ENCODE data around the gene CDHR2. TPM values are rescaled to one million over a fixed set of nuclear protein-coding genes. Genes with fewer than 3 reads are reported as not detected.

The CDHR2 gene
- polyA plus RNA-seq = 247 TPM
- long read RNA-seq, donor 1, full-length matches to known transcripts = 6 of 49 reads
- long read RNA-seq, donor 1, partial matches to known transcripts = 43 of 49 reads
- long read RNA-seq, donor 1, other reads (novel, unspliced or antisense) = 0 of 49 reads
- long read RNA-seq, donor 2, full-length matches to known transcripts = 23 of 257 reads
- long read RNA-seq, donor 2, partial matches to known transcripts = 234 of 257 reads
- long read RNA-seq, donor 2, other reads (novel, unspliced or antisense) = 0 of 257 reads
- long read RNA-seq, donor 3, full-length matches to known transcripts = 14 of 119 reads
- long read RNA-seq, donor 3, partial matches to known transcripts = 105 of 119 reads
- long read RNA-seq, donor 3, other reads (novel, unspliced or antisense) = 0 of 119 reads
- long read RNA-seq, donor 4, full-length matches to known transcripts = 1 of 1 reads
- long read RNA-seq, donor 4, partial matches to known transcripts = 0 of 1 reads
- long read RNA-seq, donor 4, other reads (novel, unspliced or antisense) = 0 of 1 reads
- long read RNA-seq, donor 5, full-length matches to known transcripts = 5 of 11 reads
- long read RNA-seq, donor 5, partial matches to known transcripts = 6 of 11 reads
- long read RNA-seq, donor 5, other reads (novel, unspliced or antisense) = 0 of 11 reads
- long read RNA-seq, donor 6, full-length matches to known transcripts = 15 of 207 reads
- long read RNA-seq, donor 6, partial matches to known transcripts = 192 of 207 reads
- long read RNA-seq, donor 6, other reads (novel, unspliced or antisense) = 0 of 207 reads
- long read RNA-seq, donor 7, full-length matches to known transcripts = 1 of 1 reads
- long read RNA-seq, donor 7, partial matches to known transcripts = 0 of 1 reads
- long read RNA-seq, donor 7, other reads (novel, unspliced or antisense) = 0 of 1 reads
- long read RNA-seq, donor 8, full-length matches to known transcripts = 14 of 126 reads
- long read RNA-seq, donor 8, partial matches to known transcripts = 112 of 126 reads
- long read RNA-seq, donor 8, other reads (novel, unspliced or antisense) = 0 of 126 reads
- long read RNA-seq, donor 9, full-length matches to known transcripts = 8 of 71 reads
- long read RNA-seq, donor 9, partial matches to known transcripts = 63 of 71 reads
- long read RNA-seq, donor 9, other reads (novel, unspliced or antisense) = 0 of 71 reads
- long read RNA-seq, donor 10, full-length matches to known transcripts = 13 of 70 reads
- long read RNA-seq, donor 10, partial matches to known transcripts = 57 of 70 reads
- long read RNA-seq, donor 10, other reads (novel, unspliced or antisense) = 0 of 70 reads
- long read RNA-seq, donor 11, full-length matches to known transcripts = 15 of 29 reads
- long read RNA-seq, donor 11, partial matches to known transcripts = 14 of 29 reads
- long read RNA-seq, donor 11, other reads (novel, unspliced or antisense) = 0 of 29 reads

GRCh38 chr5:176548967-176549444 lies at the start of gene CDHR2:
TSS of gene CDHR2 (plus strand) at chr5:176549342. CDS start at chr5:176565353, 16,011 bp downstream.
- Histone ChIP-seq H3K4me1 (ENCODE audit: control insufficient read depth, insufficient read depth, low read length) (peaks cover 73% of the 10 kb centered on the region), H3K4me3 (ENCODE audit: low read length) (peak within 1 kb of the TSS; percentile 72)

GRCh38 chr5:176500511-176500910 lies 48.6 kb upstream of the CDHR2 start:
- Histone ChIP-seq H3K27me3 (ENCODE audit: control insufficient read depth, insufficient read depth, low read length) (no peaks in the 10 kb centered on the region), H3K4me1 (ENCODE audit: control insufficient read depth, insufficient read depth, low read length) (peaks cover 8% of the 10 kb centered on the region), H3K9me3 (ENCODE audit: control insufficient read depth, low read depth, low read length) (no peaks in the 10 kb centered on the region), H3K4me3 (ENCODE audit: low read length) (no peak overlapping the region), H3K36me3 (ENCODE audit: control insufficient read depth, insufficient read depth, low read length) (peaks cover 66% of the 10 kb centered on the region), H3K27ac (ENCODE audit: low read length) (no peak overlapping the region)
- WGBS (ENCODE audit: insufficient coverage, low lambda C conversion rate) = no CpG with 5 or more reads among the region's 3 CpGs
- no peak for DNase-seq

More at GRCh38 chr5:176548967-176549444, at the start of gene CDHR2:
- WGBS (ENCODE audit: insufficient coverage, low lambda C conversion rate) = no CpG with 5 or more reads among the region's 18 CpGs
- peak; percentile 88 to 92 for DNase-seq
- Histone ChIP-seq H3K36me3 (ENCODE audit: control insufficient read depth, insufficient read depth, low read length) (peaks cover 5% of the 10 kb centered on the region), H3K27me3 (ENCODE audit: control insufficient read depth, insufficient read depth, low read length) (no peaks in the 10 kb centered on the region), H3K27ac (ENCODE audit: low read length) (peak within 1 kb of the TSS; percentile 92), H3K9me3 (ENCODE audit: control insufficient read depth, low read depth, low read length) (no peaks in the 10 kb centered on the region)

GRCh38 chr5:176501333-176501732 lies 47.8 kb upstream of the CDHR2 start:
- peak; percentile 5 to 11 for DNase-seq
- no peak overlapping the region for H3K4me3 ChIP-seq (ENCODE audit: low read length)
- H3K27me3 ChIP-seq (ENCODE audit: control insufficient read depth, insufficient read depth, low read length) = no peaks in the 10 kb centered on the region
- peaks cover 8% of the 10 kb centered on the region for H3K4me1 ChIP-seq (ENCODE audit: control insufficient read depth, insufficient read depth, low read length)
- peaks cover 61% of the 10 kb centered on the region for H3K36me3 ChIP-seq (ENCODE audit: control insufficient read depth, insufficient read depth, low read length)
- no peak overlapping the region for H3K27ac ChIP-seq (ENCODE audit: low read length)
- no peaks in the 10 kb centered on the region for H3K9me3 ChIP-seq (ENCODE audit: control insufficient read depth, low read depth, low read length)
- no CpG with 5 or more reads among the region's 1 CpG for WGBS (ENCODE audit: insufficient coverage, low lambda C conversion rate)

- H3K4me3 ChIP-seq (ENCODE audit: low read length) = no peak overlapping the region
- 40% methylated on average over 1 of the region's 5 CpGs for WGBS (ENCODE audit: insufficient coverage, low lambda C conversion rate)
- H3K9me3 ChIP-seq (ENCODE audit: control insufficient read depth, low read depth, low read length) = no peaks in the 10 kb centered on the region
- H3K4me1 ChIP-seq (ENCODE audit: control insufficient read depth, insufficient read depth, low read length) = peaks cover 8% of the 10 kb centered on the region
- peak; percentile 88 to 95 for DNase-seq
- peaks cover 66% of the 10 kb centered on the region for H3K36me3 ChIP-seq (ENCODE audit: control insufficient read depth, insufficient read depth, low read length)
- H3K27ac ChIP-seq (ENCODE audit: low read length) = peak overlapping the region; percentile 54
- no peaks in the 10 kb centered on the region for H3K27me3 ChIP-seq (ENCODE audit: control insufficient read depth, insufficient read depth, low read length)
Measured at GRCh38 chr5:176503496-176503895, 45.6 kb upstream of the CDHR2 start.

GRCh38 chr5:176507911-176508310 lies 41.2 kb upstream of the CDHR2 start:
- WGBS (ENCODE audit: insufficient coverage, low lambda C conversion rate) = no CpG with 5 or more reads among the region's 2 CpGs
- DNase-seq = no peak
- peaks cover 45% of the 10 kb centered on the region for H3K36me3 ChIP-seq (ENCODE audit: control insufficient read depth, insufficient read depth, low read length)

GRCh38 chr5:176508603-176509002 lies 40.5 kb upstream of the CDHR2 start:
- peaks cover 4% of the 10 kb centered on the region for H3K4me1 ChIP-seq (ENCODE audit: control insufficient read depth, insufficient read depth, low read length)
- no peaks in the 10 kb centered on the region for H3K9me3 ChIP-seq (ENCODE audit: control insufficient read depth, low read depth, low read length)
- peaks cover 45% of the 10 kb centered on the region for H3K36me3 ChIP-seq (ENCODE audit: control insufficient read depth, insufficient read depth, low read length)

More at GRCh38 chr5:176507911-176508310, 41.2 kb upstream of the CDHR2 start:
- Histone ChIP-seq H3K4me3 (ENCODE audit: low read length) (no peak overlapping the region), H3K27ac (ENCODE audit: low read length) (no peak overlapping the region), H3K27me3 (ENCODE audit: control insufficient read depth, insufficient read depth, low read length) (no peaks in the 10 kb centered on the region), H3K9me3 (ENCODE audit: control insufficient read depth, low read depth, low read length) (no peaks in the 10 kb centered on the region), H3K4me1 (ENCODE audit: control insufficient read depth, insufficient read depth, low read length) (peaks cover 6% of the 10 kb centered on the region)

GRCh38 chr5:176513788-176514187 lies 35.4 kb upstream of the CDHR2 start:
- 76% methylated on average over 5 of the region's 12 CpGs for WGBS (ENCODE audit: insufficient coverage, low lambda C conversion rate)
- Histone ChIP-seq H3K36me3 (ENCODE audit: control insufficient read depth, insufficient read depth, low read length) (peaks cover 14% of the 10 kb centered on the region), H3K4me1 (ENCODE audit: control insufficient read depth, insufficient read depth, low read length) (no peaks in the 10 kb centered on the region), H3K27ac (ENCODE audit: low read length) (no peak overlapping the region), H3K27me3 (ENCODE audit: control insufficient read depth, insufficient read depth, low read length) (no peaks in the 10 kb centered on the region), H3K9me3 (ENCODE audit: control insufficient read depth, low read depth, low read length) (no peaks in the 10 kb centered on the region), H3K4me3 (ENCODE audit: low read length) (no peak overlapping the region)
- no peak for DNase-seq

More at GRCh38 chr5:176508603-176509002, 40.5 kb upstream of the CDHR2 start:
- no peak overlapping the region for H3K27ac ChIP-seq (ENCODE audit: low read length)
- DNase-seq = no peak
- H3K27me3 ChIP-seq (ENCODE audit: control insufficient read depth, insufficient read depth, low read length) = no peaks in the 10 kb centered on the region
- 83% methylated on average over 1 of the region's 4 CpGs for WGBS (ENCODE audit: insufficient coverage, low lambda C conversion rate)
- H3K4me3 ChIP-seq (ENCODE audit: low read length) = no peak overlapping the region

- no peaks in the 10 kb centered on the region for H3K9me3 ChIP-seq (ENCODE audit: control insufficient read depth, low read depth, low read length)
- peaks cover 7% of the 10 kb centered on the region for H3K36me3 ChIP-seq (ENCODE audit: control insufficient read depth, insufficient read depth, low read length)
- H3K4me1 ChIP-seq (ENCODE audit: control insufficient read depth, insufficient read depth, low read length) = no peaks in the 10 kb centered on the region
- WGBS (ENCODE audit: insufficient coverage, low lambda C conversion rate) = no CpG with 5 or more reads among the region's 11 CpGs
- H3K4me3 ChIP-seq (ENCODE audit: low read length) = no peak overlapping the region
- H3K27ac ChIP-seq (ENCODE audit: low read length) = no peak overlapping the region
- DNase-seq = no peak
- no peaks in the 10 kb centered on the region for H3K27me3 ChIP-seq (ENCODE audit: control insufficient read depth, insufficient read depth, low read length)
Measured at GRCh38 chr5:176514244-176514950, 34.7 kb upstream of the CDHR2 start.

- WGBS (ENCODE audit: insufficient coverage, low lambda C conversion rate) = 80% methylated on average over 1 of the region's 4 CpGs
- no peaks in the 10 kb centered on the region for H3K27me3 ChIP-seq (ENCODE audit: control insufficient read depth, insufficient read depth, low read length)
- no peaks in the 10 kb centered on the region for H3K9me3 ChIP-seq (ENCODE audit: control insufficient read depth, low read depth, low read length)
- no peak overlapping the region for H3K27ac ChIP-seq (ENCODE audit: low read length)
- DNase-seq = no peak
- H3K4me1 ChIP-seq (ENCODE audit: control insufficient read depth, insufficient read depth, low read length) = no peaks in the 10 kb centered on the region
- no peak overlapping the region for H3K4me3 ChIP-seq (ENCODE audit: low read length)
- no peaks in the 10 kb centered on the region for H3K36me3 ChIP-seq (ENCODE audit: control insufficient read depth, insufficient read depth, low read length)
Measured at GRCh38 chr5:176515396-176515795, 33.7 kb upstream of the CDHR2 start.

All from large intestine (tissue), 12 donors.